ENCODE data around the gene KCTD12. TPM values are rescaled to one million over a fixed set of nuclear protein-coding genes. Genes with fewer than 3 reads are reported as not detected.

The KCTD12 gene
- total and polyA plus RNA-seq, 2 of the 13 experiments (the other 11 are each of a cell fraction or from before 2014, with no cell fraction given) = not detected

DNA sequence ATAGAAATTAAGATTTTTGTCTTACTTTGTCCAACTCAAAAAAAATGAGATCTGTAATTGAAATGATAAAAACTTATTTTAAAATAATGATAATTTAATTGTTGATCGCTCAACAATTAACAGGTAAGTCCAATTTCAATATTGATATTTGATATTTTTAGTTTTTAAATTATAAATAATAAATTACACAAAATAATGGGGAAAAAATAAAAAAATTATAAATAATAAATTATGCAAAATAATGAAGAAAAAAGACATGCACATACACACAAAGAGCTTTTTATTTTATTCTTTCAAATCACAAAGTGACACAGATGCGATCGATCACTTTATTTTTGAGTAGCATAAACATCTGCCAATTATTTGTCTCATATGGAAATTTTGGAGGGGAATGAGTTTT is 40.8 kb downstream of the KCTD12 start (continued):
- TF ChIP-seq, protein P1, sequence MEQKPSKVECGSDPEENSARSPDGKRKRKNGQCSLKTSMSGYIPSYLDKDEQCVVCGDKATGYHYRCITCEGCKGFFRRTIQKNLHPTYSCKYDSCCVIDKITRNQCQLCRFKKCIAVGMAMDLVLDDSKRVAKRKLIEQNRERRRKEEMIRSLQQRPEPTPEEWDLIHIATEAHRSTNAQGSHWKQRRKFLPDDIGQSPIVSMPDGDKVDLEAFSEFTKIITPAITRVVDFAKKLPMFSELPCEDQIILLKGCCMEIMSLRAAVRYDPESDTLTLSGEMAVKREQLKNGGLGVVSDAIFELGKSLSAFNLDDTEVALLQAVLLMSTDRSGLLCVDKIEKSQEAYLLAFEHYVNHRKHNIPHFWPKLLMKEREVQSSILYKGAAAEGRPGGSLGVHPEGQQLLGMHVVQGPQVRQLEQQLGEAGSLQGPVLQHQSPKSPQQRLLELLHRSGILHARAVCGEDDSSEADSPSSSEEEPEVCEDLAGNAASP (CRISPR knock-in tag; IDR thresholded peaks at IDR 0.05; ENCODE audit: borderline replicate concordance) = no peak
- no peak for TF ChIP-seq ZNF772 (CRISPR knock-in tag; IDR thresholded peaks at IDR 0.05)

DNA sequence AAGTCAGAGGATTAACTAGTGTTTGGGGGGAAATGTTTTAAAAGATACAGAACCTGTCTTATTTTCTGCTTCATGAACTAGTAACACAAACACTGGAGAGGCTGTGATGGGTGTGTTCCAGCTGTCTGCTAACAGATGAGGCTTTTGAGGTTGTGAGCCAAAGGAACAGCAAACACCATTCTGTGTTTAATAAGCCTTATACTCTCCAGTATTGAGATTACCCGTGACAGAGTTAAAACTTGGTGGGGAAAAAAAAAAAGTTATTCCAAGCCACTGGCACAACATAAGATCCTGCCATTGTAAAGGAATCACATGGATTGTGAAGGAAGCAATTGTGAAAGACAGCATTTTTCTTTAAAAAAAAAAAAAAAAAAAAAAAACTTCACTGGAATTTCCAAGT is 48.4 kb downstream of the KCTD12 start:
- BruUV-seq (replicated peaks) = no TSS peak
- POLR2A ChIA-PET = no interaction called here
- no peak overlapping the region for H3K4me2 ChIP-seq (ENCODE audit: low read depth, low read length)
- H3K36me3 ChIP-seq (replicated peaks in 1 of 2; ENCODE audit: control insufficient read depth in 1 of 2, insufficient read depth in 2 of 2, low read length in 2 of 2) = no peaks in the 10 kb centered on the region
- no peaks in the 10 kb centered on the region for H3K9me3 ChIP-seq (ENCODE audit: low read length)
- no peak overlapping the region for H2AFZ ChIP-seq (ENCODE audit: low read length)
- in situ Hi-C loops (cut with HindIII; ENCODE audit: extremely low pct_ligation_motif_present, low pct_unique_long_range_greater_than_20kb) = no loop called here
- 10% methylated on average over 1 of the region's 1 CpG for WGBS (ENCODE audit: low lambda C conversion rate)
- DNase-seq (ENCODE audit: low spot score) (no peak), FAIRE-seq (no peak), ATAC-seq (no peak)
- H3K79me2 ChIP-seq (ENCODE audit: insufficient read depth, low read length) = no peaks in the 10 kb centered on the region
- H3K9ac ChIP-seq (ENCODE audit: insufficient read depth, low read depth, low read length) = no peak overlapping the region
- no peaks in the 10 kb centered on the region for H4K20me1 ChIP-seq (ENCODE audit: insufficient read depth, low read length)
- H3K4me3 ChIP-seq (replicated peaks in 1 of 3; ENCODE audit: insufficient read depth in 1 of 3, low read depth in 2 of 3, low read length in 3 of 3) = no peak overlapping the region
- no peak overlapping the region for H3K27ac ChIP-seq (ENCODE audit: extremely low read length, insufficient read depth, low read length)
- intact Hi-C loops (cut with micrococcal nuclease; ENCODE audit: unreplicated experiment) = no loop called here
- H3K27me3 ChIP-seq (ENCODE audit: control insufficient read depth in 1 of 2, insufficient read depth in 2 of 2, low read length in 2 of 2) = no peaks in the 10 kb centered on the region
- CTCF ChIA-PET (ENCODE audit: low intra/inter-chr PET ratio, low total read pairs) = no interaction called here
- no peaks in the 10 kb centered on the region for H3K4me1 ChIP-seq (ENCODE audit: insufficient read depth, low read length)
- TF ChIP-seq ZNF598 (CRISPR knock-in tag; IDR thresholded peaks at IDR 0.05; ENCODE audit: borderline replicate concordance) (no peak), TFAP4 (IDR thresholded peaks at IDR 0.05; ENCODE audit: borderline replicate concordance, low read depth) (no peak), ZNF335 (CRISPR knock-in tag; IDR thresholded peaks at IDR 0.05) (no peak), ZNF503 (CRISPR knock-in tag; IDR thresholded peaks at IDR 0.05) (no peak), ZNF800 (CRISPR knock-in tag; IDR thresholded peaks at IDR 0.05) (no peak), ZNF670 (CRISPR knock-in tag; IDR thresholded peaks at IDR 0.05; ENCODE audit: borderline replicate concordance) (no peak), IKZF4 (CRISPR knock-in tag; IDR thresholded peaks at IDR 0.05; ENCODE audit: borderline replicate concordance, low read depth, not compliant biosample characterization) (no peak), NPAS2 (CRISPR knock-in tag; IDR thresholded peaks at IDR 0.05; ENCODE audit: borderline replicate concordance) (no peak), ARID2 (CRISPR knock-in tag; IDR thresholded peaks at IDR 0.05; ENCODE audit: borderline replicate concordance) (no peak), RARG (CRISPR knock-in tag; IDR thresholded peaks at IDR 0.05; ENCODE audit: low read depth) (no peak), PCBP1 (IDR thresholded peaks at IDR 0.05; ENCODE audit: borderline replicate concordance, low read depth, low read length) (no peak), ZNF569 (CRISPR knock-in tag; IDR thresholded peaks at IDR 0.05; ENCODE audit: borderline replicate concordance) (no peak)
